GM18499 (cell line): ENCODE measurements around the gene DQX1.
A peak's percentile ranks its signal among the peaks of the same experiment; 100 is the strongest.
"Not testable (repeated sequence)": the region's sequence is repeated elsewhere in the genome, so short reads cannot be mapped to it uniquely, and the experiment has no call there.

ENCODE experiments used
- ATAC-seq: cut with Tn5 transposase; IDR thresholded peaks from one replicate; pipeline ENCODE4 v1.9.1; 2021; ENCODE audit warnings: moderate number of reproducible peaks; ENCODE audit not compliant: insufficient read depth, unreplicated experiment

Gene DQX1

GRCh38 chr2:74498500-74499266 is 27.3 kb downstream of the DQX1 start:
- ATAC-seq, result no peak

GRCh38 chr2:74497777-74498499 is 28.1 kb downstream of the DQX1 start:
- no peak for ATAC-seq

GRCh38 chr2:74496997-74497776 is 28.8 kb downstream of the DQX1 start:
- no peak for ATAC-seq

- ATAC-seq, result no peak
These were observed 30.6 kb downstream of the DQX1 start for GRCh38 chr2:74495440-74495839.

- ATAC-seq, result no peak
These were observed 32.5 kb downstream of the DQX1 start for GRCh38 chr2:74493546-74493945.

- ATAC-seq, result no peak
These were observed 34.1 kb downstream of the DQX1 start for GRCh38 chr2:74491648-74492544.

- no peak for ATAC-seq
These were observed 36.1 kb downstream of the DQX1 start for GRCh38 chr2:74489906-74490305.

- no peak for ATAC-seq
These were observed 37.2 kb downstream of the DQX1 start for GRCh38 chr2:74488643-74489481.

- ATAC-seq, result no peak
These were observed 39.9 kb downstream of the DQX1 start for GRCh38 chr2:74486141-74486540.

GRCh38 chr2:74483675-74484164 is 42.3 kb downstream of the DQX1 start:
- ATAC-seq, result not testable (repeated sequence)

- peak; percentile 70 for ATAC-seq
These were observed 43.0 kb downstream of the DQX1 start, which contains the start of the genes CCDC142 and TTC31 for GRCh38 chr2:74482801-74483674. Gene CCDC142, minus strand, starts transcription at chr2:74482998. Its CDS starts 161 bp downstream, at chr2:74482837. Gene TTC31, plus strand, starts transcription at chr2:74483081. Its CDS starts 15 bp downstream, at chr2:74483096.

GRCh38 chr2:74481961-74482800 is 43.9 kb downstream of the DQX1 start:
- peak; percentile 15 for ATAC-seq

- no peak for ATAC-seq
These were observed 44.6 kb downstream of the DQX1 start for GRCh38 chr2:74481431-74481830.

- no peak for ATAC-seq
These were observed 51.1 kb downstream of the DQX1 start for GRCh38 chr2:74474899-74475298.

GRCh38 chr2:74474481-74474880 is 51.5 kb downstream of the DQX1 start:
- no peak for ATAC-seq

- ATAC-seq, result peak; percentile 6
These were observed 53.1 kb downstream of the DQX1 start for GRCh38 chr2:74472945-74473258.
